CD4-positive, alpha-beta T cell treated with Interleukin-10 for 1 hour (primary cell): ENCODE data around the gene DUSP16.
"Not testable (repeated sequence)": the region's sequence is repeated elsewhere in the genome, so short reads cannot be mapped to it uniquely, and the experiment has no call there.

Experiments
- DNase-seq: peaks from one replicate; pipeline ENCODE4 v3.0.0-alpha.2; 2020

DUSP16 gene

GRCh38 chr12:12488823-12489550 lies 73.7 kb downstream of the DUSP16 start:
- no peak for DNase-seq

- DNase-seq: no peak
Measured at GRCh38 chr12:12488296-12488695, 74.4 kb downstream of the DUSP16 start.

DNA sequence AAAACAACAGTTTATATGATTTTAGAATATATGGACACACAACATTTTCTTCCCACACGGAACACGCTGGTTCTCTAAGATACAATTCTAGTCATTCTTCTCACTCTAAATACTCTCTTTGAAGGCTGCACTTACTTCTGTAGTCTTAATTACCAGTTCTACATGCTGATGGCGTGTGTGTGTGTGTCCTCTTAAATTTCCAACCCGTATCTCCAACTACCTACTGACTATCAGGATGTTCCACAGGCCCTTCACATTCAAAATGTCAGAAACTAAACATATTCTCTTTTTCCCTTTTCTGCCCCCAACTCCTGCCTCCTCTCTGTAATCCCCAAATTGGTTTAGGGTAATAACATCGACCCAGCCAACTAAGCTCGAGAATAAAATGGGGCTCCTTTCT lies 75.2 kb downstream of the DUSP16 start:
- no peak for DNase-seq

- no peak for DNase-seq
Measured at GRCh38 chr12:12486661-12487240, 75.9 kb downstream of the DUSP16 start.

DNA sequence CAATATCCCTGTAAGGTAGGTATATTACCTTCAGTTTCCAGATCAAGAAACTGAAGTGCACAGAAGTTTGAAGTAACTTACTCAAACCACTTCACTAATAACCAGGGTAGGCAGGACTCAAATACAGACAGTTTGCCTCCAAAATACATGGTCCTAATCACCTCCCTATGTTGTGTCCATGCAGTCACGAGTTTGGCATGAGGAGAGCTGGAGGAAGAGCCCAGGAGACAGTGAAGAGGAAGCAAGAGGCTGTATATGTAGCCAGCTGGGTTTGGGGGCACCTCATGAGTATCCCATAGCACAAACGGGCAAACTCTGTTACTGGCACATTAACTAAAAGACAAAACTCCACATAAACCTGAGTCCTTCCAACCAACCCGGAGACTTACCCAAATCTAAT lies 79.2 kb downstream of the DUSP16 start:
- peak; percentile 46 for DNase-seq

GRCh38 chr12:12482959-12483358 lies 79.7 kb downstream of the DUSP16 start:
- DNase-seq: no peak

- peak; percentile 82 for DNase-seq
Measured at GRCh38 chr12:12482150-12482761, 80.4 kb downstream of the DUSP16 start.

- peak; percentile 66 for DNase-seq
Measured at GRCh38 chr12:12481631-12482030, 81.0 kb downstream of the DUSP16 start.

- DNase-seq: no peak
Measured at GRCh38 chr12:12480074-12480473, 82.6 kb downstream of the DUSP16 start.

GRCh38 chr12:12477532-12477890 lies 85.2 kb downstream of the DUSP16 start:
- no peak for DNase-seq

DNA sequence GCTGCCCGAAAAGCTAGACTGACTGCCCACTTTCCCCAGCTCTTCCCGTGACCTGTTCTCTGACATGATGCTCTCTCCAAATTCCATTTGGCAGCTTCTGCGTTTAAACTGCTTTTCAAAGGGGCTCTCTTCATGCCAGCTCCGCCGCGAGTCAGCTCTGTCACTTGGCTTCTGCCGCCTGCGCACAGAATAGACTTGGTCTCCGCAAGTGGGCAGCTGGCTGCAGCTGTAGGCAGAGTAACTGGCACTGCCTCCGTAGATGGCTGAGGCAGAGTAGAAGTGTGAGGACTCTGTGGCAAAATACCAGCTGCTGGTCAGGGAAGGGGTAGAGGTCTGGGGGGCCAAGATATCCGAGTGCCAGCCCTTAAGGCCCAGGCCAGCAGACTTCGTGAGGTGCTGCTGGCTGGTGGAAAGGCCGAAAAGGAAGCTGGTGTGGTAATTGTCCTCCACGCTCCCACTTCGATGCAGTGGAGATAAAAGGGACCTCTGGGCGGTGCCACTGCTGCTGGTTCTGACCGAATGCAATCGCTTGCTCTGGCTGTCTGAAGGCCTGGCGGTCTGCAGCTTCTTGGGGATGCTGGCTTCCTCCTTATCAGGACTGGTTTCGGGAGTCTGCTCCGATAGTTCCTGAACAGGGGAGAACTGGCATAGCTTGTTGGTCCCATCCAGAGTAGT lies 85.7 kb downstream of the DUSP16 start:
- no peak for DNase-seq

DNA sequence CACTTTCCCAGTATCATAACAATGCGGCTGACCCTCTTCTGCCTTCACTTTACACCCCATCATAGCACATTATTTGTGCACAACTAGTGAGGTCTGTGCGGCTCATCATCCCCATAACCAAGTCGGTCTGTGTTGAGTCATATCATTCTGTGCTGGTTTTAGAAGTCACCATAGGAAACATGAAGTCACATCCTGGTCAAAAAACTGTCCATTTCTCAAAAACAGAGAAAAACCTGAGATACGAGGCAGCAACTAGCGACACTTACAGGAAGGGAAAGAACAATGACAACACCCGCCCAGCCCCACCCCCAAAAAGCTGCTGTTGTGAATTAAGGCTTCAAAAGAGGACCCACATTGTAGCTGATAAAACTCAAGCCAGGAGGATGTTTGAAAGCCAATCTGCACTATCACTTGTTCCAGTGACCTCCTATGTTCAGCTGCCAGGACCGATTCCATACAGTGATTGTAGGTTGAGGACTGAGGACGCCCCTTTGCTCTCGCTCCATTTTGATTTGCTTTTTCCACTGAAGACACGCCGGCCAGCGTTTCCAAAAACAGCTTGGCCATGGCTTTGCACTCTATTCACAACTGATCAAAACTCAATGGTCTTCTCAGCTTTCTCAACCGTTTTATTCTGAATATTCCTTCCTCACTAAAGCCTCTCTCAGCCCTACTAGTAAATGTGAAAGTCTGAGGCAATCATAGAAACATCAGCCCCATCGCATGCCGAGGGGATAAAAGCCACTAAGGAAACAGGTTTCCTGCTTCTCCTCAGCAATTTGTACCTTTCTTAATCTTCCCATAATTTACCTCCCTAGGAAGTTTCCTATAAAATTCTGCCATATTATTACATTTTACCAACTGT lies 87.5 kb downstream of the DUSP16 start:
- DNase-seq: peak; percentile 90

DNA sequence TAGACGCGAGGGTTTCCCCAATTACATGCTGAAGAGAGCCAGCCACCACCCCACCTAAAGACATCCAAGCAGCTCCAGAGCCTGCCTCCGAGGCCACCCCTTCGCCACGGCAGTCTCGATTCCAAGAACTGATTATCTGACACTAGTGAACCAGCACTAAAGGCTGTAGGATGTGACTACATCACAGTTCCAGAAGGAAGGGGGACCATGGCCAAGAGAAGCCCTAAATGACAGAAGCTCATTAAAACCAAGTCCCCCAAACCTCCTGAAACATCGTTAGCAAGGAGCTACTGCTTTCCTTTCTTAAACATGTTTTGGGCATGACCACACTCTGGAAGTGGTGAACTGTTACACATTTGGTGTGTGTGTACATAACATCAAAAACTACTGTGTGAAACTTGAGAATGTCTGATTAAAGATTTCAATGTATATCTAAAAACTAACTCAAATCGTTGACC lies 88.2 kb downstream of the DUSP16 start:
- DNase-seq: peak; percentile 60

DNA sequence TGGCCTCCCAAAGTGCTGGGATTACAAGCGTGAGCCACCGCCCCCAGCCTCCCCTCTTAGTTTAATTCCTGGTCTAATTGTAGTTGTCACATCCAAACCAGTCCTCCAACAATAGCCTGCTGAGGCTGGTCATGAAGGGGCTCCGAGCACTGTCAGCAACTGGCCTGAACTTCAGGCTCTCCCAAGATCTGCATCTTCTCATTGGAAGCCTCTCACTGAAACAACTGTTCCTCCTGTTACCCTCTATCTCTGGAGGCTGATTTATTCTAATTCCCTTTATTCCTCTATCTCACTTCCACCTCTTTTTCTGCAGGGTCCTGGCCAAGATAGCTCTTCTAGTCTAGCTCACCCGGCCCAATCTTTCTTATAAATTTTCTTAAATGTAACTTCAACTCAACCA lies 89.4 kb downstream of the DUSP16 start:
- no peak for DNase-seq

DNA sequence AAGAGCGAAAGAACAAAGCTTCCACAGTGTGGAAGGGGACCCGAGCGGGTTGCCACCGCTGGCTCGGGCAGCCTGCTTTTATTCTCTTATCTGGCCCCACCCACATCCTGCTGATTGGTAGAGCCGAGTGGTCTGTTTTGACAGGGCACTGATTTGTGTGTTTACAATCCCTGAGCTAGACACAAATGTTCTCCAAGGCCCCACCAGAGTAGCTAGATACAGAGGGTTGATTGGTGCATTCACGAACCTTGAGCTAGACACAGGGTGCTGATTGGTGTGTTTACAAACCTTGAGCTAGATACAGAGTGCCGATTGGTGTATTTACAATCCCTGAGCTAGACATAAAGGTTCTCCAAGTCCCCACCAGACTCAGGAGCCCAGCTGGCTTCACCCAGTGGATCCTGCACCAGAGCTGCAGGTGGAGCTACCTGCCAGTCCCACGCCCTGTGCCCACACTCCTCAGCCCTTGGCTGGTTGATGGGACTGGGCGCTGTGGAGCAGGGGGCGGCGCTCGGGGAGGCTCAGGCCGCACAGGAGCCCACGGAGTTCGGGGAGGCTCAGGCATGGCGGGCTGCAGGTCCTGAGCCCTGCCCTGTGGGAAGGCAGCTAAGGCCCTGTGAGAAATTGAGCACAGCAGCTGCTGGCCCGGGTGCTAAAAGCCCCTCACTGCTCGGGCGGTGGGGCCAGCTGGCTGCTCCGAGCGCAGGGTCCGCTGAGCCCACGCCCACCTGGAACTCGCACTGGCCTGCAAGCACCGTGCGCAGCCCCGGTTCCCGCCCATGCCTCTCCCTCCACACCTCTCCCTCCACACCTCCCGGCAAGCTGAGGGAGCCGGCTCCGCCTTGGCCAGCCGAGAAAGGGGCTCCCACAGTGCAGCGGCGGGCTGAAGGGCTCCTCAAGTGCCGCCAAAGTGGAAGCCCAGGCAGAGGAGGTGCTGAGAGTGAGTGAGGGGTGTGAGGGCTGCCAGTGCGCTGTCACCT lies 90.4 kb downstream of the DUSP16 start:
- not testable (repeated sequence) for DNase-seq

DNA sequence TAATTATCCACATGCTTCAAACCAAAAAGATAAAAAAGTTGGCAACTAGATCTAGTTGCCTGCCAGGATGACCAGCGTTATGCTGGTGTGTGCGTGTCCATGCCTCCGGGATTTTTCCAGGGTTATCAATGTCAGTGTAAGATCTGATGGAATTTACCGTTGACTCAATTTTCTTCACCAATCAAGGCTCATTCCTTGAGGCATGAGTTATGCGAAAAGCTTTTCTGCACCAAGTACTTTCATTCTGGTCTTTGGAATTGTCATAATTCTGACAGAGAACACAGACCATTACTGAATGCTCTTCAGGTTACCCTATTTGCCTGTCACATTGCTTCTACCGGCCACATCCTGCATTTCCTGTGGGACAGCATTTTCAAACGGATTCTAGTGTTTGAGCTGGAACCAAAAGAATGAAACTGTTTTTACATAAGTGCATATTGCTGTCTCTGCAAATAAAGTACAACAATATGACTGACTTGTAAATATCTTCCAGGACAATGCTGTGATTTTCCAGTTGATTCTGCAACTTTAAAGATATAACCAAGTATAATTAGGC lies 91.8 kb downstream of the DUSP16 start:
- no peak for DNase-seq

DNA sequence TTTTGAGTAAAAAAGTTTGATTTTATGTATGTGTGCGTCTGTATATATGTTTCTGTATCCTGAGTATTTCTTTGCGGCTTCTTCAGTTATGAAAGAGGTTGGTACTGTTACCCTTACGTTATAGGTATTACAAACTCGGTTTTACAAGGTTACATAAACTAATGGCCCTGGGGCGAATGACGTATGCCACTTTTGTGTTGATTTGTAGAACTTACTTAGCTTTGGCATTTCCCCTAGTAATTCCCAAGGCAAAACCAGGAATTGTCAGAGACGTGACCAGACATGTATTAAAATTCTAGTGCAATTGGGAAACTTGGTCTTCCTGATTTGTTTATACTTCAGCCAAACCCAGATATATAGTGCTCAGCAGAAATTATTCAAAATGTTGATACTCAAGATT lies 93.3 kb downstream of the DUSP16 start:
- DNase-seq: no peak

- no peak for DNase-seq
Measured at GRCh38 chr12:12468575-12468974, 94.1 kb downstream of the DUSP16 start.

- DNase-seq: peak; percentile 78
Measured at GRCh38 chr12:12467688-12468261, 94.9 kb downstream of the DUSP16 start.

DNA sequence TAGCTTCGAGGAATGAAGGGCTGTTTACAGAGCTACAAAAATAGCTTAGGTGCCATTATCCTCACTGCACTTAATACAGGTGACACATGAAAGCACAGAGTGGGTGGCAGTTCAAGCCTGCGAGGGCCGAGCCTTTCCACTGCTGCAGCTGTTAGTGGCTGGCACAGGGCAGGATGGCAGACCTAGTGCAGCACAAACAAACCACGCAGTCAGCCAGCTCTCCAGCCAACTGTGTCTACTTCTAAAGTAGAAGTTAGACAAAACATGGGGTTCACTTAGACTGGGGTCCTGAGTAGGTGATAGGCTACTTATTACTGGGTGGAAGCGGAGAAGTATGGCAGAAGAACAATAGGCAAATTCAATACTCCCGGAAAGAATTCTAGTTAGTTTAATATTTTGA lies 95.4 kb downstream of the DUSP16 start:
- DNase-seq: peak; percentile 57

DNA sequence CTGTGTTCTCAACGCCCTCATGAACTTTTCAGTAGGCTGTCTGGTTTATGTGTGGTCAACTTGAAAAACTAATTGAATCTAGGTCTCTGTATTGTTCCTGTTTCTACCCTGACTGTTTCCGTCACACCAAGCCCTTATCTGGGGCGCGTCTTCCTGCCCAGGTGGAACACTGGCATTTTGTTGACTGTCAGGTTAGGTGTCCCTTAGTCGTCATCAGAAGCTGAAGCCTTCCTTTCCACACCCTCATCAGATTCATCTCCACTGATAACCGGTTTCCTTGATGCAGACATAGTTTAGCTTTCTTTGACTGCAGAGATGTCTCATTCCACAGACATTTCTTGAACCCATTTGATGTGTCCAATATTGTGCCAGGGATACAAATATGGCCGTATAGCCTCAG lies 96.5 kb downstream of the DUSP16 start:
- DNase-seq: peak; percentile 90
